Stimulated activated CD4-positive, alpha-beta T cell treated with anti-CD3 and anti-CD28 coated beads, Interleukin-4, amount 100 ng/mL, for 24 hours (primary cell): ENCODE results near the gene ZNF775.
A peak's percentile ranks its signal among the peaks of the same experiment; 100 is the strongest.

Experiments
- DNase-seq: peaks from one replicate; pipeline ENCODE4 v3.0.0-alpha.2; 2020

ZNF775 gene

DNA sequence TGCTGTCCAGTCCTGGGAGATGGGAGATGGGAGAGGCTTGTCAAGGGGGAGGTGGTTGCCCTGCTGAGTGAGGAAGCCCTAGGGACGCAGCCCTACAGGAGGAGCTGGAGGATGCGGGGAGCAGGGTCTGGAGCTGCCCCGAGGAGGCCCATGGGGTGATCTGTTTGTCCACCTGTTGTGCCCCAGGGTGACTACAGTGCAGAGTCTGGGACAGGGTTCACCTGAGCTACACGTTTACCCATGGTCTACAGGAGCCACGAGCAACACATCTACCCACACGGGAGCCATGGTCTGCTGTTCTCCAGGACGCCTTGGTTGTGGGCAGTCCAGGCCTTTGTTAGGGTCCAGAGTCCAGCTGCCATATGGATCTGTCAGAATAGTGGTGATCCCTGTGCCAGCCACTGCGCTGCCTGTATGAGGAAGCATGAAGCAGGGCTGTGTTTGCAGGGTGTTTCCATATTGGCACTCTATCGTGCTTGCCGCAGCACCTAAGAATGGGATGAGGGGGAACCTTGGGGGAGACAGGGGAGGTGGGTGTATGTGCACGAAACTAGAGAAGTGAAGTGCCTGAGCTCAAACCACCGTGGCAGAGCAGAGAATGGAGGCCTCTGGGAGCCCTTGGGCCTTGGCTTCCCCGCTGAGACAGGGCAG, 23.7 kb downstream of the ZNF775 start:
- DNase-seq = no peak

- no peak for DNase-seq
These were observed 24.4 kb downstream of the ZNF775 start for GRCh38 chr7:150403376-150404171.

DNA sequence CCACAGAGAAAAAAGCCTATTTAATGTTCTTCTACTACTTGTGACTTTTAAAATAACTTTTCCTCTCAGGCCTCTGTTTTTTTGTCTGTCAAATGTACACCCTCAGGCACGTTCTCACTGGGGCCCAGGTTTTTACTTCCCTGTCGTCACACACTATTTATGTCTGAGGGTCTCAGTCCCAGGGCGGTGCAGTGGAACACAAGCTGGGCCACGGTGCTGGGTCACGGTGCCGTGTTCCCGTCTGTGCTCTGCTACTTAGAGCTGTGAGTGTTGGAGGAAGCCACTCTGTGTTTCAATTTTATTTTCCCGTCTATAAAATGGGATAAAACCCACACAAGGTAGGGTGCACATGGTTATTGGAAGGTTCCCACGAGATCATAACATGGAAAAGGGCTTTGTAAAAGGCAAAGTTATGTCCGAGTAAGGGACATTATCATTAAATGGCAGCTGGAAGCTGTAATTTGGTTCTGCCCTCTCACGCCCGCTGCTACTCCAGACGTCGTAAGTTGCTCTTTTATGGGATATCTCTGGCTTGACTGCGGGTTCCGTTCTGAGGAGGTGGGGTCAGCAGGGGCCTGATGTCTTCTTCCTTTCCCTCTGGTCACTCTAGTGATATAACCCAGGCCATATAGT, 25.2 kb downstream of the ZNF775 start:
- peak; percentile 16 for DNase-seq

DNA sequence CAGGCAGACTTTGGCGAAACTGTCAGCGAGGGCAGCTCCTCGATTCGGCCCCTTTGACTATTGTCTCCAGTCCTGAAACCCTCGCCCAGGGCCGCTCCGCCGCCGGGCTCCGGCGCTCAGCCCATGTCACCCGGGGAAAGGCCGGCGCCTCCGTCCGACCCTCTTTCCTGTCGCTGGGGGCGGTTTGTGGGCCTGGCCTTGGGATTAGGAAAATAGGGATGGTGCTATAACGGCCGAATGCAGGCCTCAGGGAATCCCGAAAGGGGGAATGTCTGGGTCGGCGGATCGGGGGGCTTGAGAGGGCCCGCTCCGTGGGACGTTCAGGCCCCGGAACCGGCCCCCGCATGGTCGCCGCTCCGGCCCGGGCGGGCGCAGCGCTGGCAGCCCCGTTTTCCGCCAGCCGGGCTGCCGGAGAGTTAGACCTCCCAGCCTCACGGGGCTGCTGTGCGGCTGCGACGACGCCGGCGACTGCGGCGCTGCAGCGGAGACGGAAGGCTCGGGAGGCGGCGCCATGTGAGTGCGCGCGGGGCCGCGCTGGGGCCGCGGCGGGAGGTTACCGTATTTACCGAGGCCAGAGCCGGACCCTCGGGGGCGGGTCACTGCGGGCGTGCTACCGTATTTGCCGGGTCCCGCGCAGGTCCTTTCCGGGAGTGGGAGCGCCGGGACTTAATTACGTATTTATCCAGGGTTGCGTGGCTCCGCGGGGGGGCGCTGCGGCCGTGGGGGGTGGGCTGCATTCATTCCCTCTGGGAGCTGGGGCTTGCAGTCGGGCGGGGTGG, 25.9 kb downstream of the ZNF775 start:
- peak; percentile 74 for DNase-seq

- peak; percentile 45 for DNase-seq
These were observed 26.6 kb downstream of the ZNF775 start for GRCh38 chr7:150405584-150406311.

- no peak for DNase-seq
These were observed 27.1 kb downstream of the ZNF775 start for GRCh38 chr7:150406312-150406566.

GRCh38 chr7:150406567-150407421, 27.7 kb downstream of the ZNF775 start:
- DNase-seq = peak; percentile 42

GRCh38 chr7:150407588-150408392, 28.7 kb downstream of the ZNF775 start:
- DNase-seq = no peak

- DNase-seq = no peak
These were observed 29.5 kb downstream of the ZNF775 start for GRCh38 chr7:150408393-150409299.

- no peak for DNase-seq
These were observed 30.3 kb downstream of the ZNF775 start for GRCh38 chr7:150409300-150410030.

DNA sequence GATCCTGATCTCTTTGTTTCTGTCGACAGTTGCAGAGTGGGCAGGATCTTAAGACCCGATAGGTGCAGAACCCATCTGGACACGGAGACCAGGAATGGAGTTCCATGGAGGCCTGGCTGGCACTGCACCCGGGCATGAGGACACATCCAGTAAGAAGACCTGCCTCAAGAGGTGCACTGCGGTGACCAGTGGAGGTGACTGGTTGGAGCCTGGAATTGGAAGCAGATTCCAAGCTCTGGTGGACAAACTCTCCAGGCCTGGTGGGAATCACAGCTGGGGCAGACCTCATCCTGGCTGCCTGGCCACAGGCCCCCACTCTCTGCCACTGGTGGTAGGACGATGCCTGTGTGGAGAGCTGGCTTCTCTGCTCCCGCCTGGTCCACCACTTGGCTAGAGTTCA, 31.0 kb downstream of the ZNF775 start:
- no peak for DNase-seq

GRCh38 chr7:150410680-150411346, 31.7 kb downstream of the ZNF775 start:
- no peak for DNase-seq

DNA sequence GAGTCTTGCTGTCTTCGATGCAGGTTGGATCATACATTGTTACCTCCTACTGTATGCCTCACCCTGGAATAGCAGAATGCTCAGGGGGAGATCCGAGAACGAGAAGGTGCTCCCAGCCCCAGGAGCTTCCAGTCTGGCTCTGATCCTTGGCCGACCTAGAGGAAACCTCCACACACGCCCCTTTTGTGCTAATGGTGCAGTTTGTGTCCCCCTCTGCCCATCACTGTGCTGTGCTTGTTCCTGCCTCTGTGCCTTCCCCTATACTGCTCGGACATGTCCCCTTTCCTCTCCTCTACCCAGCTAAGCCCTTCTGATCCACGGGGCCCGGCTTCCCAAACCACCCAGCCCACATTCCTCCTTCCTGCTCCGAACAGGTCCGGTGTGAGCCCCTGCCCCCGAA, 32.5 kb downstream of the ZNF775 start:
- DNase-seq = no peak

DNA sequence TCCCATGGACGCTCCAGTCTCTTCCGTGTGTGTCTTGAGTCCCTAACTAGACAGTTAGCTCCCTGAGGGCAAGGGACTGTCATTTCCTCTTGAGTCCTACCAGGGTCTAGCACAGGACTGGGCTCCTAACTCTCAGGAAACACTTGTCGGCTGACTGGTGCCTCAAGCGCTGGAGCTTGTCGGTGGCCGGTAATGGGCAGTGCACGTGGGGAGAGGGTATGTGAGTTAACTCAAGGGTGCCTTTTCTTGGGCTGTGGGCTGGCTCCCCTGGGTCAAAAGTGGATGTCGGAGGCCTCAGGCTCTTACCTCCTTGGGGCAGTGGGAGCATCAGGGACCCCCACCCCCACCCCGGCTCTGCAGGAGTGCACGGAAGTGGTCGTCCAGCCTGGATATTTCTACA, 32.9 kb downstream of the ZNF775 start:
- DNase-seq = no peak

DNA sequence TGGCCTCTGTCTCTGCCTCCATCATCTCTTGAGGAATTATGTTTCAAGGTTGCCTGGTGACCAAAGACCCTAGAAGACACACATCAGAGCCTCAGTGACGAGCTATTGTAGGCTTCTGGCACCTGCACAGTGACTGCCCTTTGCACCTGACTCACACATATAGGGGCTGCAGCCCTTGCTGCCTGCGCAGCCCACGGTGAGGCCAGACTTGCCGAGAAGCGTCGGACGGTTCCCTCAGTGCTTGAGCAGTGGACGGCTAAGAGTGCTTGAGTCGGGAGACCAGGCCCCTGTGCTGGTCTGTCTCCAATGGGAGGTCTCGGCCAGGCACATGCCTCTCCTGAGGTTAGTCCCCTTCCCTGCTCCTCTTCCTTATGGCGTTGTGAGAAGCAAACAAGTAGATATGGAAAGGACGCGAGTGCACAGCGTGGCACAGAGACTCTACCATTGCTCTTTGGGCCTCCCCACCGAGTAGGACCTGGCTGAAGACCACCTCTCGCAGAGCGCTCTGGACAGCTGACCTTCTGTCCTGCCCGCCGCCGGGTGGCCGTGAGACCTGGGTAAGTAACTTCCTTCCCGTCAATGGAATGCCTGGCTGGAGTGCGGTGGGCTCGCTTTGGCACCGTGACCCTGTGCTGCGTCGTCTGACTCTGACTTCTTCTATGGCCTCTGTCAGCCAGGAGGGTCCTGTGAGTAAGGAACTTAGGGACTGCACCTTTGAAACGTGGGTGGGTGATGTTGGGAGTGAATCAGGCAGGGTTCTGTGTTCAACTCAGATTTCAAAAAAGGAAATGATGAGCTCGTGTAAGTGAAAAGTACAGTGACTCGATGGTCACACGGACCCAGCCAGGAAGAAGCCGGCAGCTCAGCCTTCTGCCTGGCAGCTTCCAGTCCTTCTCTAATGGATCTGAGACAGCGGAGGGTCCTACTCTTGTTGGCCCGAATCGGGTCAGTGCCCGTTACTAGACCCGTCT, 33.7 kb downstream of the ZNF775 start:
- DNase-seq = no peak

DNA sequence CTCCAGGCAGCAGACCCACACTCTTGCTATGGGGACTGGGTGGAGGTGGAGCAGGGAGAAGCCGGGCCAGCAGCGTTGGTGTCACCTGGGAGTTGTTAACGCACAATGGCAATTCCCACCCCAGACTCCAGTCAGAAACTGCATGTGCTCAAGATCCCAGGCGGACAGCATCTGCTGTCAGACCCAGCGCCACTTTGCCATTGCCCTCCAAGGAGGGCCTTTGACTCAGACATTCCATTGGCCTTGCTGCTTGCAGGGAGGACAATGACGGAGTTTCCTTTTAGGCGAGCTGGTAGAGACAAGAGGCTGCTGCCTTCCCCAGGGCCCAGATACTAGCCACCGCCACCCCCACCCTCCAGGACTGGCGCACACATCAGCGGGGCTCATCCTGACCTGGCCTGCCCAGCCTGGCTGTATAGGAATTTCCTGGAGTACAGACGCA, 34.5 kb downstream of the ZNF775 start:
- DNase-seq = no peak
